ENCODE results near the gene RENBP. TPM values are rescaled to one million over a fixed set of nuclear protein-coding genes. Genes with fewer than 3 reads are reported as not detected.

Gene RENBP
- total and polyA plus RNA-seq, 4 donors: 16.6 to 90.8 (median 62.0) TPM

DNA sequence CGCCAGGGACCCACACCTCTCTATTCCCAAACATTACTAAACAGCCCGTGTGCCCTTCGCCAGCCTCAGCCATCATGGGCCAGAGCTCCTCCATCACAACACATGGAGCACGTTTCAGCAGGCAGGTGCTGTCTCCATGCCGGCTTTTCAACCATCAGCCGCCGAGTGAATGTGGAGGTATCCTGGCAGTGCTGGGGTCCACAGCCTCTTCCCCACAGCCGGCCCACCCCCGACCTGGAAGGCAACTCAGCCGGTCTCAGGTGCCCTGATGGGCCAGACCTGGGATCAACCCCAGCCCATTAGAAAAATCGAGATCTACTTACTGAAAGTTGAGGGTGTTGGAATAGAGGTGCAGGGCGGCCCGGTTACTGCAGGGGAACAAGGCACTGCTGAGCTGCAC, 12.7 kb downstream of the RENBP start:
- H3K27me3 ChIP-seq (ENCODE audit: control insufficient read depth in 3 of 3, insufficient read depth in 3 of 3, low read length in 2 of 3): no peaks in the 10 kb centered on the region
- H3K9ac ChIP-seq (ENCODE audit: insufficient read depth in 1 of 2, low read length in 2 of 2): no peak overlapping the region
- ATAC-seq (ENCODE audit: insufficient read depth, low FRiP score) (no peak), DNase-seq (no peak)
- no peak overlapping the region for H3K4me3 ChIP-seq
- H3K36me3 ChIP-seq (ENCODE audit: control insufficient read depth in 4 of 4, insufficient read depth in 4 of 4, low read length in 4 of 4): peaks cover 0 to 11% (median 4%) of the 10 kb centered on the region in 4 donors
- WGBS, 2 donors: 93 to 98% methylated on average over 10 to 13 of the region's 13 CpGs
- H3K27ac ChIP-seq (ENCODE audit: low read depth in 1 of 2, low read length in 1 of 2): peak overlapping the region in 1 of 2 donors; percentile 8
- H3K4me1 ChIP-seq (ENCODE audit: control insufficient read depth in 5 of 5, insufficient read depth in 5 of 5, low read length in 5 of 5): peaks cover 0 to 18% (median 0%) of the 10 kb centered on the region in 5 donors
- H3K9me3 ChIP-seq (ENCODE audit: control insufficient read depth in 4 of 4, insufficient read depth in 3 of 4, low read length in 3 of 4): peaks cover 0 to 3% (median 0%) of the 10 kb centered on the region in 4 donors
- TF ChIP-seq, protein P1, sequence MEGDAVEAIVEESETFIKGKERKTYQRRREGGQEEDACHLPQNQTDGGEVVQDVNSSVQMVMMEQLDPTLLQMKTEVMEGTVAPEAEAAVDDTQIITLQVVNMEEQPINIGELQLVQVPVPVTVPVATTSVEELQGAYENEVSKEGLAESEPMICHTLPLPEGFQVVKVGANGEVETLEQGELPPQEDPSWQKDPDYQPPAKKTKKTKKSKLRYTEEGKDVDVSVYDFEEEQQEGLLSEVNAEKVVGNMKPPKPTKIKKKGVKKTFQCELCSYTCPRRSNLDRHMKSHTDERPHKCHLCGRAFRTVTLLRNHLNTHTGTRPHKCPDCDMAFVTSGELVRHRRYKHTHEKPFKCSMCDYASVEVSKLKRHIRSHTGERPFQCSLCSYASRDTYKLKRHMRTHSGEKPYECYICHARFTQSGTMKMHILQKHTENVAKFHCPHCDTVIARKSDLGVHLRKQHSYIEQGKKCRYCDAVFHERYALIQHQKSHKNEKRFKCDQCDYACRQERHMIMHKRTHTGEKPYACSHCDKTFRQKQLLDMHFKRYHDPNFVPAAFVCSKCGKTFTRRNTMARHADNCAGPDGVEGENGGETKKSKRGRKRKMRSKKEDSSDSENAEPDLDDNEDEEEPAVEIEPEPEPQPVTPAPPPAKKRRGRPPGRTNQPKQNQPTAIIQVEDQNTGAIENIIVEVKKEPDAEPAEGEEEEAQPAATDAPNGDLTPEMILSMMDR (IDR thresholded peaks at IDR 0.05; ENCODE audit: control extremely low read depth, extremely low read depth): no peak

DNA sequence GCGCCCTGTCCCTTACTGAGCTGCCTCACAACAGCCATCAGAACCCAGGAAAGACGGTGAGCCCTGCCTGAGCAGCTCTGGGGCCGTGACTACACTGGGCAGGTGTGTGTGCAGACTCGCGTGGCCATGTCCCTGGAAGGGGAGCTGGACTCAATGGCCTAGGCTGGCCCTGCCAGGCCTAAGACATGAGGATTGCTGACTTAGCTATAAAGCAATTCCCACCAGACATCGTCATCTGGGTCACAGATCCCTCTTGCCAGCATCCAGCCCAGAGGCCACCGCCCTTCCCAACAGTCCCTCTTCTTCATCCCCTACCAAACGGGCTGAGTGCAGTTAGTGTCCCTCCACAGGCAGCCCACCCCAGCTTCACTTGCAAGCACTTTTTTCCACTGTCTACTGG, 13.3 kb downstream of the RENBP start:
- peaks cover 0 to 24% (median 0%) of the 10 kb centered on the region in 5 donors for H3K4me1 ChIP-seq (ENCODE audit: control insufficient read depth in 5 of 5, insufficient read depth in 5 of 5, low read length in 5 of 5)
- peaks cover 0 to 3% (median 0%) of the 10 kb centered on the region in 4 donors for H3K9me3 ChIP-seq (ENCODE audit: control insufficient read depth in 4 of 4, insufficient read depth in 3 of 4, low read length in 3 of 4)
- H3K27me3 ChIP-seq (ENCODE audit: control insufficient read depth in 3 of 3, insufficient read depth in 3 of 3, low read length in 2 of 3): no peaks in the 10 kb centered on the region
- TF ChIP-seq, protein P1 (IDR thresholded peaks at IDR 0.05; ENCODE audit: control extremely low read depth, extremely low read depth): no peak
- no peak overlapping the region for H3K27ac ChIP-seq (ENCODE audit: low read depth in 1 of 2, low read length in 1 of 2)
- ATAC-seq (ENCODE audit: insufficient read depth, low FRiP score): no peak
- H3K36me3 ChIP-seq (ENCODE audit: control insufficient read depth in 4 of 4, insufficient read depth in 4 of 4, low read length in 4 of 4): peaks cover 0 to 11% (median 4%) of the 10 kb centered on the region in 4 donors
- no peak overlapping the region for H3K9ac ChIP-seq (ENCODE audit: insufficient read depth in 1 of 2, low read length in 2 of 2)
- H3K4me3 ChIP-seq: no peak overlapping the region
- DNase-seq: no peak
- 91 to 96% methylated on average over 3 to 8 of the region's 8 CpGs for WGBS, 2 donors

DNA sequence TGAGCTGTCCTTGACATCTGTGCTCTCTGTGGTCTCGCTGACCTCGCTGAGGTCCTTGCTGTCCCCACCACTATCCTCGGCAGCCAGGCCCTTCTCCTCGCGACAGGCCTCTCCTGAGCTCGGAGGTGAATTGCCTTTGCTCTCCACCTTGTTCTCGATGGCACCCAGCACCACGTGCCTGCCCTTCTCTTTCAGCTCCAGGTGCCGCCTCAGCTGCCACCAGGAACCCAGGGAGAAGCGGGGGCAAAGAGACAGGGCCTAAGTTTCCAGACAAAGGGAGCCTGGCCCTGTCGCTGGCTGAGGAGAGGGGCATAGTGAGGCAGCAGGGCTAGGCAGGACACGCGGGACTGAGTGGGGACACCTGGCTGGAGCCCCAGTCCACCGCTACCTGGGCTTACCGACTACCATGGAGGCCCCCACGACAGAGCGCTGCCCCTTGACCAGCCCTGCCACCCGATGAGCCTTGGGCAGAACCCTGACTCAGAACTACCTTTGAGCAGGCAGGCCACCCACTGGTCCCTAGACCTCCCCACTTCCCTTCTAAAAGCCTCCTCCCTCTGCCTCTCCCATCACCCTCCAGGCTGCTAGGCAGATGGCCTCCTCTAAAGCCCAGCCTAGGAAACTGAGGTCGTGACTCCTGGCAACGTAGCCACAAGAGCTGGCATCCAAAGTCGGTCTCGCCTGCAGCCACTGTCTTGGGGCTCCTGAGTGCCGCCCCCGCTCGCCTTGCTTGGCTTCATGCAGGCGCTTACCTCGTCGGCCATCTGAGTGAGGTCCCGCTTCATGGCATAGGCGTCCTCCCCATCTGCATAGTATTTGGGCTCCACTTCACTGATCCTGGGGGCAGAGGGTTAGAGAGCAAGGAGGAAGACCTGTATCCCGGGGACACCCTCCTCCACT, 14.2 kb downstream of the RENBP start:
- Histone ChIP-seq H3K4me3 (no peak overlapping the region), H3K36me3 (ENCODE audit: control insufficient read depth in 4 of 4, insufficient read depth in 4 of 4, low read length in 4 of 4) (peaks cover 0 to 11% (median 4%) of the 10 kb centered on the region in 4 donors), H3K27ac (ENCODE audit: low read depth in 1 of 2, low read length in 1 of 2) (no peak overlapping the region), H3K9ac (ENCODE audit: insufficient read depth in 1 of 2, low read length in 2 of 2) (no peak overlapping the region), H3K27me3 (ENCODE audit: control insufficient read depth in 3 of 3, insufficient read depth in 3 of 3, low read length in 2 of 3) (no peaks in the 10 kb centered on the region), H3K9me3 (ENCODE audit: control insufficient read depth in 4 of 4, insufficient read depth in 3 of 4, low read length in 3 of 4) (peaks cover 0 to 3% (median 0%) of the 10 kb centered on the region in 4 donors), H3K4me1 (ENCODE audit: control insufficient read depth in 5 of 5, insufficient read depth in 5 of 5, low read length in 5 of 5) (peaks cover 0 to 27% (median 0%) of the 10 kb centered on the region in 5 donors)
- DNase-seq (no peak), ATAC-seq (ENCODE audit: insufficient read depth, low FRiP score) (no peak)
- 89 to 93% methylated on average over 22 to 31 of the region's 31 CpGs for WGBS, 2 donors
- TF ChIP-seq, protein P1 (IDR thresholded peaks at IDR 0.05; ENCODE audit: control extremely low read depth, extremely low read depth): no peak
